Measurements from ENCODE around the gene RAI1.
"Not testable (repeated sequence)": the region's sequence is repeated elsewhere in the genome, so short reads cannot be mapped to it uniquely, and the experiment has no call there.

The RAI1 gene

GRCh38 chr17:17800504-17801021 lies 119.3 kb downstream of the RAI1 start:
- no peaks in the 10 kb centered on the region for H3K4me1 ChIP-seq (ENCODE audit: control insufficient read depth in 1 of 2, insufficient read depth in 2 of 2, low read length in 2 of 2)
- no peaks in the 10 kb centered on the region for H3K27me3 ChIP-seq (ENCODE audit: control insufficient read depth in 1 of 2, insufficient read depth in 2 of 2, low read length in 2 of 2)
- no peaks in the 10 kb centered on the region for H3K9me3 ChIP-seq (ENCODE audit: control insufficient read depth in 1 of 2, low read length in 2 of 2)
- H3K9ac ChIP-seq (ENCODE audit: low read depth in 1 of 2, low read length in 2 of 2), result no peak overlapping the region
- no peak overlapping the region for H3K27ac ChIP-seq (ENCODE audit: low read depth, low read length)
- H3K4me3 ChIP-seq (ENCODE audit: low read depth in 1 of 2, low read length in 2 of 2), result no peak overlapping the region
- H3K36me3 ChIP-seq (ENCODE audit: control insufficient read depth in 1 of 2, insufficient read depth in 2 of 2, low read length in 2 of 2), result peaks cover 0 to 30% of the 10 kb centered on the region in 2 donors

- H3K9ac ChIP-seq (ENCODE audit: low read depth in 1 of 2, low read length in 2 of 2), result no peak overlapping the region
Measured at GRCh38 chr17:17801800-17802481, 120.7 kb downstream of the RAI1 start.

GRCh38 chr17:17804007-17804406 lies 122.7 kb downstream of the RAI1 start:
- H3K9ac ChIP-seq (ENCODE audit: low read depth in 1 of 2, low read length in 2 of 2), result no peak overlapping the region
- peaks cover 0 to 3% of the 10 kb centered on the region in 2 donors for H3K4me1 ChIP-seq (ENCODE audit: control insufficient read depth in 1 of 2, insufficient read depth in 2 of 2, low read length in 2 of 2)
- no peak overlapping the region for H3K4me3 ChIP-seq (ENCODE audit: low read depth in 1 of 2, low read length in 2 of 2)
- no peaks in the 10 kb centered on the region for H3K9me3 ChIP-seq (ENCODE audit: control insufficient read depth in 1 of 2, low read length in 2 of 2)
- H3K27ac ChIP-seq (ENCODE audit: low read depth, low read length), result no peak overlapping the region
- no peaks in the 10 kb centered on the region for H3K27me3 ChIP-seq (ENCODE audit: control insufficient read depth in 1 of 2, insufficient read depth in 2 of 2, low read length in 2 of 2)
- peaks cover 0 to 15% of the 10 kb centered on the region in 2 donors for H3K36me3 ChIP-seq (ENCODE audit: control insufficient read depth in 1 of 2, insufficient read depth in 2 of 2, low read length in 2 of 2)

More at GRCh38 chr17:17801800-17802481, 120.7 kb downstream of the RAI1 start:
- no peaks in the 10 kb centered on the region for H3K9me3 ChIP-seq (ENCODE audit: control insufficient read depth in 1 of 2, low read length in 2 of 2)
- no peaks in the 10 kb centered on the region for H3K27me3 ChIP-seq (ENCODE audit: control insufficient read depth in 1 of 2, insufficient read depth in 2 of 2, low read length in 2 of 2)
- no peaks in the 10 kb centered on the region for H3K4me1 ChIP-seq (ENCODE audit: control insufficient read depth in 1 of 2, insufficient read depth in 2 of 2, low read length in 2 of 2)
- peaks cover 0 to 24% of the 10 kb centered on the region in 2 donors for H3K36me3 ChIP-seq (ENCODE audit: control insufficient read depth in 1 of 2, insufficient read depth in 2 of 2, low read length in 2 of 2)
- H3K4me3 ChIP-seq (ENCODE audit: low read depth in 1 of 2, low read length in 2 of 2), result no peak overlapping the region
- no peak overlapping the region for H3K27ac ChIP-seq (ENCODE audit: low read depth, low read length)

- Histone ChIP-seq H3K9me3 (ENCODE audit: control insufficient read depth in 1 of 2, low read length in 2 of 2) (no peaks in the 10 kb centered on the region), H3K27ac (ENCODE audit: low read depth, low read length) (no peak overlapping the region), H3K27me3 (ENCODE audit: control insufficient read depth in 1 of 2, insufficient read depth in 2 of 2, low read length in 2 of 2) (no peaks in the 10 kb centered on the region), H3K9ac (ENCODE audit: low read depth in 1 of 2, low read length in 2 of 2) (no peak overlapping the region), H3K4me1 (ENCODE audit: control insufficient read depth in 1 of 2, insufficient read depth in 2 of 2, low read length in 2 of 2) (peaks cover 0 to 3% of the 10 kb centered on the region in 2 donors), H3K36me3 (ENCODE audit: control insufficient read depth in 1 of 2, insufficient read depth in 2 of 2, low read length in 2 of 2) (peaks cover 0 to 11% of the 10 kb centered on the region in 2 donors), H3K4me3 (ENCODE audit: low read depth in 1 of 2, low read length in 2 of 2) (no peak overlapping the region)
Measured at GRCh38 chr17:17805575-17805974, 124.3 kb downstream of the RAI1 start.

- H3K4me1 ChIP-seq (ENCODE audit: control insufficient read depth in 1 of 2, insufficient read depth in 2 of 2, low read length in 2 of 2), result peaks cover 0 to 3% of the 10 kb centered on the region in 2 donors
- no peaks in the 10 kb centered on the region for H3K9me3 ChIP-seq (ENCODE audit: control insufficient read depth in 1 of 2, low read length in 2 of 2)
- H3K27me3 ChIP-seq (ENCODE audit: control insufficient read depth in 1 of 2, insufficient read depth in 2 of 2, low read length in 2 of 2), result no peaks in the 10 kb centered on the region
- H3K9ac ChIP-seq (ENCODE audit: low read depth in 1 of 2, low read length in 2 of 2), result no peak overlapping the region
- no peak overlapping the region for H3K27ac ChIP-seq (ENCODE audit: low read depth, low read length)
- no peak overlapping the region for H3K4me3 ChIP-seq (ENCODE audit: low read depth in 1 of 2, low read length in 2 of 2)
- peaks cover 0 to 11% of the 10 kb centered on the region in 2 donors for H3K36me3 ChIP-seq (ENCODE audit: control insufficient read depth in 1 of 2, insufficient read depth in 2 of 2, low read length in 2 of 2)
Measured at GRCh38 chr17:17806035-17806434, 124.8 kb downstream of the RAI1 start.

GRCh38 chr17:17806611-17807274 lies 125.5 kb downstream of the RAI1 start:
- Histone ChIP-seq H3K9ac (ENCODE audit: low read depth in 1 of 2, low read length in 2 of 2) (no peak overlapping the region), H3K27ac (ENCODE audit: low read depth, low read length) (no peak overlapping the region), H3K27me3 (ENCODE audit: control insufficient read depth in 1 of 2, insufficient read depth in 2 of 2, low read length in 2 of 2) (no peaks in the 10 kb centered on the region), H3K9me3 (ENCODE audit: control insufficient read depth in 1 of 2, low read length in 2 of 2) (no peaks in the 10 kb centered on the region), H3K4me1 (ENCODE audit: control insufficient read depth in 1 of 2, insufficient read depth in 2 of 2, low read length in 2 of 2) (peaks cover 0 to 5% of the 10 kb centered on the region in 2 donors), H3K4me3 (ENCODE audit: low read depth in 1 of 2, low read length in 2 of 2) (no peak overlapping the region), H3K36me3 (ENCODE audit: control insufficient read depth in 1 of 2, insufficient read depth in 2 of 2, low read length in 2 of 2) (peaks cover 0 to 14% of the 10 kb centered on the region in 2 donors)

GRCh38 chr17:17807440-17807839 lies 126.2 kb downstream of the RAI1 start:
- no peak overlapping the region for H3K4me3 ChIP-seq (ENCODE audit: low read depth in 1 of 2, low read length in 2 of 2)
- H3K9me3 ChIP-seq (ENCODE audit: control insufficient read depth in 1 of 2, low read length in 2 of 2), result no peaks in the 10 kb centered on the region
- H3K27ac ChIP-seq (ENCODE audit: low read depth, low read length), result no peak overlapping the region
- H3K27me3 ChIP-seq (ENCODE audit: control insufficient read depth in 1 of 2, insufficient read depth in 2 of 2, low read length in 2 of 2), result no peaks in the 10 kb centered on the region
- H3K9ac ChIP-seq (ENCODE audit: low read depth in 1 of 2, low read length in 2 of 2), result no peak overlapping the region
- peaks cover 0 to 9% of the 10 kb centered on the region in 2 donors for H3K4me1 ChIP-seq (ENCODE audit: control insufficient read depth in 1 of 2, insufficient read depth in 2 of 2, low read length in 2 of 2)
- peaks cover 0 to 14% of the 10 kb centered on the region in 2 donors for H3K36me3 ChIP-seq (ENCODE audit: control insufficient read depth in 1 of 2, insufficient read depth in 2 of 2, low read length in 2 of 2)

- H3K9ac ChIP-seq (ENCODE audit: low read depth in 1 of 2, low read length in 2 of 2); H3K9me3 ChIP-seq (ENCODE audit: control insufficient read depth in 1 of 2, low read length in 2 of 2); H3K4me3 ChIP-seq (ENCODE audit: low read depth in 1 of 2, low read length in 2 of 2); H3K4me1 ChIP-seq (ENCODE audit: control insufficient read depth in 1 of 2, insufficient read depth in 2 of 2, low read length in 2 of 2); H3K27ac ChIP-seq (ENCODE audit: low read depth, low read length); H3K27me3 ChIP-seq (ENCODE audit: control insufficient read depth in 1 of 2, insufficient read depth in 2 of 2, low read length in 2 of 2): not testable (repeated sequence)
- peaks cover 6 to 20% of the 10 kb centered on the region in 2 donors for H3K36me3 ChIP-seq (ENCODE audit: control insufficient read depth in 1 of 2, insufficient read depth in 2 of 2, low read length in 2 of 2)
Measured at GRCh38 chr17:17808200-17808599, 126.9 kb downstream of the RAI1 start.

GRCh38 chr17:17808706-17809432 lies 127.6 kb downstream of the RAI1 start:
- Histone ChIP-seq H3K9ac (ENCODE audit: low read depth in 1 of 2, low read length in 2 of 2) (no peak overlapping the region), H3K9me3 (ENCODE audit: control insufficient read depth in 1 of 2, low read length in 2 of 2) (no peaks in the 10 kb centered on the region), H3K27ac (ENCODE audit: low read depth, low read length) (no peak overlapping the region), H3K4me3 (ENCODE audit: low read depth in 1 of 2, low read length in 2 of 2) (no peak overlapping the region), H3K27me3 (ENCODE audit: control insufficient read depth in 1 of 2, insufficient read depth in 2 of 2, low read length in 2 of 2) (no peaks in the 10 kb centered on the region), H3K36me3 (ENCODE audit: control insufficient read depth in 1 of 2, insufficient read depth in 2 of 2, low read length in 2 of 2) (peaks cover 6 to 23% of the 10 kb centered on the region in 2 donors), H3K4me1 (ENCODE audit: control insufficient read depth in 1 of 2, insufficient read depth in 2 of 2, low read length in 2 of 2) (peaks cover 0 to 9% of the 10 kb centered on the region in 2 donors)

Measured in duodenal mucosa (tissue), 2 donors.